ENCODE results near the gene CYP4A11. TPM values are rescaled to one million over a fixed set of nuclear protein-coding genes. Genes with fewer than 3 reads are reported as not detected.

Gene CYP4A11
- total RNA-seq, 1 experiment from 2014 or later: not detected

GRCh38 chr1:46940307-46940706, 969 bp downstream of the CYP4A11 start:
- Histone ChIP-seq H4K8ac (replicated peaks; ENCODE audit: insufficient read length, low read depth, low read length) (no peak overlapping the region), H3K79me1 (ENCODE audit: insufficient read depth, low read depth, low read length, poor library complexity, severe bottlenecking) (no peaks in the 10 kb centered on the region), H4K91ac (ENCODE audit: insufficient read length, low read depth, low read length) (no peak overlapping the region), H3K14ac (ENCODE audit: insufficient read depth, low read length) (no peak overlapping the region), H3K9me3 (ENCODE audit: control insufficient read depth, low read depth, low read length) (no peaks in the 10 kb centered on the region), H3K18ac (ENCODE audit: insufficient read length, low read depth, low read length) (no peak overlapping the region), H3K79me2 (ENCODE audit: insufficient read depth, low read length) (no peaks in the 10 kb centered on the region), H2BK120ac (ENCODE audit: low read depth, low read length, poor library complexity, severe bottlenecking) (no peak overlapping the region), H2BK15ac (ENCODE audit: low read depth, low read length) (no peak overlapping the region), H3K4me2 (ENCODE audit: insufficient read depth, insufficient read length, low read length) (no peak overlapping the region), H3K56ac (ENCODE audit: insufficient read length, low read depth, low read length) (no peak overlapping the region), H2AFZ (ENCODE audit: low read length) (no peak overlapping the region), H3K27me3 (ENCODE audit: insufficient read depth, low read length) (no peaks in the 10 kb centered on the region), H3K23me2 (ENCODE audit: insufficient read length, low read depth, low read length, poor library complexity, severe bottlenecking) (no peaks in the 10 kb centered on the region), H3K4me1 (ENCODE audit: insufficient read depth, low read length) (no peaks in the 10 kb centered on the region), H3T11ph (ENCODE audit: low read length) (no peak overlapping the region), H3K27ac (ENCODE audit: insufficient read length, low read depth, low read length) (no peak overlapping the region), H4K5ac (ENCODE audit: insufficient read length, low read depth, low read length) (no peak overlapping the region), H3K9ac (ENCODE audit: extremely low read depth, insufficient read length, low read length) (no peak overlapping the region), H3K23ac (ENCODE audit: insufficient read length, low read depth, low read length) (no peak overlapping the region), H2BK5ac (ENCODE audit: insufficient read length, low read length) (no peak overlapping the region), H3K4ac (ENCODE audit: low read depth, low read length) (no peak overlapping the region), H2AK5ac (ENCODE audit: insufficient read length, low read length) (no peak overlapping the region), H2BK12ac (ENCODE audit: insufficient read length, low read depth, low read length) (no peak overlapping the region), H4K20me1 (ENCODE audit: control insufficient read depth, insufficient read depth, insufficient read length) (no peaks in the 10 kb centered on the region), H2BK20ac (ENCODE audit: low read depth, low read length, poor library complexity, severe bottlenecking) (no peak overlapping the region)
- no peak overlapping the region for H3K27ac Mint-ChIP-seq
- H3K27me3 Mint-ChIP-seq (ENCODE audit: low read depth): no peaks in the 10 kb centered on the region; the same call in 1 of the 2 replicates
- H3K4me3 Mint-ChIP-seq: no peak overlapping the region
- no peaks in the 10 kb centered on the region for H3K9me3 Mint-ChIP-seq
- no peaks in the 10 kb centered on the region for H3K4me1 Mint-ChIP-seq
- DNase-seq: no peak
- 0 out of 7 replicates have a peak, but pooled peaks cover 0 to 2% (median 0%) of the 10 kb centered on the region in 3 experiments for H3K36me3 Mint-ChIP-seq (ENCODE audit: insufficient read depth in 1 of 3, low read depth in 3 of 3)
- TF ChIP-seq, protein P1, sequence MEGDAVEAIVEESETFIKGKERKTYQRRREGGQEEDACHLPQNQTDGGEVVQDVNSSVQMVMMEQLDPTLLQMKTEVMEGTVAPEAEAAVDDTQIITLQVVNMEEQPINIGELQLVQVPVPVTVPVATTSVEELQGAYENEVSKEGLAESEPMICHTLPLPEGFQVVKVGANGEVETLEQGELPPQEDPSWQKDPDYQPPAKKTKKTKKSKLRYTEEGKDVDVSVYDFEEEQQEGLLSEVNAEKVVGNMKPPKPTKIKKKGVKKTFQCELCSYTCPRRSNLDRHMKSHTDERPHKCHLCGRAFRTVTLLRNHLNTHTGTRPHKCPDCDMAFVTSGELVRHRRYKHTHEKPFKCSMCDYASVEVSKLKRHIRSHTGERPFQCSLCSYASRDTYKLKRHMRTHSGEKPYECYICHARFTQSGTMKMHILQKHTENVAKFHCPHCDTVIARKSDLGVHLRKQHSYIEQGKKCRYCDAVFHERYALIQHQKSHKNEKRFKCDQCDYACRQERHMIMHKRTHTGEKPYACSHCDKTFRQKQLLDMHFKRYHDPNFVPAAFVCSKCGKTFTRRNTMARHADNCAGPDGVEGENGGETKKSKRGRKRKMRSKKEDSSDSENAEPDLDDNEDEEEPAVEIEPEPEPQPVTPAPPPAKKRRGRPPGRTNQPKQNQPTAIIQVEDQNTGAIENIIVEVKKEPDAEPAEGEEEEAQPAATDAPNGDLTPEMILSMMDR (conservative IDR thresholded peaks at IDR 0.05): no peak
- WGBS (ENCODE audit: extremely low coverage, insufficient read length, low lambda C conversion rate): no CpG with 5 or more reads among the region's 7 CpGs
